ENCODE measurements around the gene RNF227. TPM values are rescaled to one million over a fixed set of nuclear protein-coding genes. Genes with fewer than 3 reads are reported as not detected.

The RNF227 gene
- total and polyA plus RNA-seq, 2 of the 13 experiments (the other 11 are each of a cell fraction or from before 2014, with no cell fraction given), result 0.20 to 0.79 TPM

DNA sequence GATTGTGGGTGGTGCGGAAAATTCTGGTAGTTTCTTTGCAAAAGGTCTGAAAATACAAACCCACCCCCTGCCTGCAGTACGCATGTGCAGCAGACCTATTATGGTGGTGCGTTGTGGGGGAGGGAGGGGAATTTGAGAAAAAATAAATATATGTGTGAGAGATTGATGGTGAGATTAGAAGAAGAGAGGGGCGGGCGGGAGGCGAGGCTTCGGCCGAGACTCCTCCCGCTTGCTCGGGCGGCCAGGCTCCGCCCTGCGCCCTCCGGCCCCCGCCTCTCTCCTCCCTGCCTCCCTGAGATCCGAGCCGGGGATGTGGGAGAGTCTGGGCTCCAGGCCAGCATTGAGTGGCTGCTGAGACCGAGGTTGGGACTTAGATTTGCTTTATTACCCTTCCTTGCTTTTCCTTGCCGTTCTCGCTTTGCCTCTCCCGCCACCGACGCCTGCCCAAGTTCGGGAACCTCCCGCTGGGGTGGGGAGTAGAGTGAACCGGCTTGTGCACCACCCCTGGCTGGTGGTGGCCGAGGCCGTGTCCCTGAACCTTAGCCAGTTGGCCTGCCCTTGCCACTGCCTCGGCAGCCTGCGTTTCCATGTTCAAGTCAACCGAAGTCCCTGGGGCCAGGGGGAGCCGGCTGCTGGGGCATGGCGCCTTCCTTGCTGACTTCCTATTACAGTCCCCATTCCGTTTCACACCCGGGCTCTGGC, 28.5 kb downstream of the RNF227 start (continued):
- TF ChIP-seq, protein P1, sequence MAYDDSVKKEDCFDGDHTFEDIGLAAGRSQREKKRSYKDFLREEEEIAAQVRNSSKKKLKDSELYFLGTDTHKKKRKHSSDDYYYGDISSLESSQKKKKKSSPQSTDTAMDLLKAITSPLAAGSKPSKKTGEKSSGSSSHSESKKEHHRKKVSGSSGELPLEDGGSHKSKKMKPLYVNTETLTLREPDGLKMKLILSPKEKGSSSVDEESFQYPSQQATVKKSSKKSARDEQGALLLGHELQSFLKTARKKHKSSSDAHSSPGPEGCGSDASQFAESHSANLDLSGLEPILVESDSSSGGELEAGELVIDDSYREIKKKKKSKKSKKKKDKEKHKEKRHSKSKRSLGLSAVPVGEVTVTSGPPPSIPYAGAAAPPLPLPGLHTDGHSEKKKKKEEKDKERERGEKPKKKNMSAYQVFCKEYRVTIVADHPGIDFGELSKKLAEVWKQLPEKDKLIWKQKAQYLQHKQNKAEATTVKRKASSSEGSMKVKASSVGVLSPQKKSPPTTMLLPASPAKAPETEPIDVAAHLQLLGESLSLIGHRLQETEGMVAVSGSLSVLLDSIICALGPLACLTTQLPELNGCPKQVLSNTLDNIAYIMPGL (CRISPR knock-in tag; IDR thresholded peaks at IDR 0.05; ENCODE audit: borderline replicate concordance in 1 of 2, low read depth in 1 of 2), result peak; percentile 49 to 78; a peak in 3 of 4 replicates
- TF ChIP-seq ADNP (CRISPR knock-in tag; IDR thresholded peaks at IDR 0.05) (no peak), NCOA1 (CRISPR knock-in tag; IDR thresholded peaks at IDR 0.05) (no peak), MTF2 (CRISPR knock-in tag; IDR thresholded peaks at IDR 0.05; ENCODE audit: borderline replicate concordance) (peak; percentile 73; the same call in 1 of the 2 replicates), ATF1 (CRISPR knock-in tag; IDR thresholded peaks at IDR 0.05) (no peak), YY1 (IDR thresholded peaks at IDR 0.05; ENCODE audit: insufficient read depth, insufficient replicate concordance, low read depth, low read length) (peak; percentile 22), FOXO4 (CRISPR knock-in tag; conservative IDR thresholded peaks at IDR 0.05) (no peak), RNF219 (CRISPR knock-in tag; IDR thresholded peaks at IDR 0.05) (no peak), ZNF879 (CRISPR knock-in tag; IDR thresholded peaks at IDR 0.05) (no peak), GATAD2A (CRISPR knock-in tag; IDR thresholded peaks at IDR 0.05) (0 out of 2 replicates have a peak, but pooled peaks have one; percentile 36), ZNF530 (CRISPR knock-in tag; IDR thresholded peaks at IDR 0.05; ENCODE audit: low read depth) (no peak), FOXC1 (CRISPR knock-in tag; IDR thresholded peaks at IDR 0.05; ENCODE audit: borderline replicate concordance) (peak; percentile 39; the same call in 1 of the 2 replicates), MAX (IDR thresholded peaks at IDR 0.05) (no peak; the same call in 1 of the 2 replicates), PITX1 (CRISPR knock-in tag; IDR thresholded peaks at IDR 0.05) (peak; percentile 17; the same call in 1 of the 2 replicates), ZNF83 (CRISPR knock-in tag; IDR thresholded peaks at IDR 0.05; ENCODE audit: borderline replicate concordance) (peak; percentile 72; the same call in 1 of the 2 replicates), ZNF570 (CRISPR knock-in tag; IDR thresholded peaks at IDR 0.05; ENCODE audit: borderline replicate concordance) (no peak), GMEB2 (CRISPR knock-in tag; IDR thresholded peaks at IDR 0.05; ENCODE audit: low read depth) (no peak), TERF1 (CRISPR knock-in tag; IDR thresholded peaks at IDR 0.05) (no peak), ZZZ3 (CRISPR knock-in tag; IDR thresholded peaks at IDR 0.05; ENCODE audit: borderline replicate concordance) (no peak)
